ENCODE measurements around the gene ZNF746. TPM values are rescaled to one million over a fixed set of nuclear protein-coding genes. Genes with fewer than 3 reads are reported as not detected.

ZNF746 gene
- total RNA-seq, 1 donor from 2014 or later: 30.2 TPM

- no peak for DNase-seq (ENCODE audit: low read depth)
Observed at GRCh38 chr7:149427893-149428292, 69.7 kb downstream of the ZNF746 start.

- DNase-seq (ENCODE audit: low read depth): no peak
Observed at GRCh38 chr7:149427096-149427680, 70.4 kb downstream of the ZNF746 start.

- no peak for DNase-seq (ENCODE audit: low read depth)
Observed at GRCh38 chr7:149423449-149424110, 74.0 kb downstream of the ZNF746 start.

GRCh38 chr7:149422914-149423301, 74.7 kb downstream of the ZNF746 start:
- no peak for DNase-seq (ENCODE audit: low read depth)

Other genes with a start within 250 kb of the ZNF746 start
- gene ZNF783, start 235.6 kb downstream of the ZNF746 start, total RNA-seq: 18.1 and 23.6 TPM in 2 replicates
- gene ZNF777, start 36.7 kb downstream of the ZNF746 start, total RNA-seq: 13.9 and 14.5 TPM in 2 replicates

Measured in myocyte (in vitro differentiated cells).